GM12872 (cell line): ENCODE results near the gene NFAM1.
A peak's percentile ranks its signal among the peaks of the same experiment; 100 is the strongest.

ENCODE experiments used
- TF ChIP-seq, protein P1 (sequence below): IDR thresholded peaks from 3 replicates; pipeline ENCODE4 v1.5.1; 2011; ENCODE audit warnings: low read depth, mild to moderate bottlenecking, low read length, moderate library complexity; ENCODE audit not compliant: insufficient read depth

Gene NFAM1

DNA sequence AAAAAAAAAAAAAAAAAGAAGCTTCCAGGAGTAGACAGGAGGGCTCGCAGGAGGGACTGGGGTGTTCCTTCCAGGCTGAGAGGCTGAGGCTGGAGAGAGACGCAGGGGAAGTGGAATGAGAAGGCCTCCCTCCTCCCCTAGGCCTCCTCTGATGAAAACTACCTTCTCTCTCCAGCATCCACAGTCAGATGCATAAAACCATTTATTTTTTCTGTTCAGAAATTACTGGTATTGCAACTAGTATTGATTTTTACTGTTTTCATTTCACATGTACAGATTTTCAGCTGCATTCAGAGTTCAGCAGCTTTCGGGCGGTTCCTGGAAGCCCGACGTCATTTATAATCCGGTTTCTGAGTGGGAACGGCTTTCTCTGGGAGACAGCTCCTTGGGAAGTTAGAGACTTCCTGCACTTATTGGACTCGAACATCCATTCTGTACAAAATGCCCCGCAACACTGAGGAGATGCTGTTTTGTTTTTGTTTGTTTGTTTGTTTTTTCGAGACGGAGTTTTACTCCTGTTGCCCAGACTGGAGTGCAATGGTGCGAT, 6.9 kb upstream of the NFAM1 start:
- TF ChIP-seq, protein P1, sequence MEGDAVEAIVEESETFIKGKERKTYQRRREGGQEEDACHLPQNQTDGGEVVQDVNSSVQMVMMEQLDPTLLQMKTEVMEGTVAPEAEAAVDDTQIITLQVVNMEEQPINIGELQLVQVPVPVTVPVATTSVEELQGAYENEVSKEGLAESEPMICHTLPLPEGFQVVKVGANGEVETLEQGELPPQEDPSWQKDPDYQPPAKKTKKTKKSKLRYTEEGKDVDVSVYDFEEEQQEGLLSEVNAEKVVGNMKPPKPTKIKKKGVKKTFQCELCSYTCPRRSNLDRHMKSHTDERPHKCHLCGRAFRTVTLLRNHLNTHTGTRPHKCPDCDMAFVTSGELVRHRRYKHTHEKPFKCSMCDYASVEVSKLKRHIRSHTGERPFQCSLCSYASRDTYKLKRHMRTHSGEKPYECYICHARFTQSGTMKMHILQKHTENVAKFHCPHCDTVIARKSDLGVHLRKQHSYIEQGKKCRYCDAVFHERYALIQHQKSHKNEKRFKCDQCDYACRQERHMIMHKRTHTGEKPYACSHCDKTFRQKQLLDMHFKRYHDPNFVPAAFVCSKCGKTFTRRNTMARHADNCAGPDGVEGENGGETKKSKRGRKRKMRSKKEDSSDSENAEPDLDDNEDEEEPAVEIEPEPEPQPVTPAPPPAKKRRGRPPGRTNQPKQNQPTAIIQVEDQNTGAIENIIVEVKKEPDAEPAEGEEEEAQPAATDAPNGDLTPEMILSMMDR: no peak

- TF ChIP-seq, protein P1: no peak
Observed at GRCh38 chr22:42438293-42438650, 6.1 kb upstream of the NFAM1 start.

- TF ChIP-seq, protein P1: peak; percentile 97
Observed at GRCh38 chr22:42437488-42438292, 5.5 kb upstream of the NFAM1 start.

- TF ChIP-seq, protein P1: no peak
Observed at GRCh38 chr22:42436404-42436803, 4.2 kb upstream of the NFAM1 start.

GRCh38 chr22:42434748-42435425, 2.7 kb upstream of the NFAM1 start:
- TF ChIP-seq, protein P1: no peak

GRCh38 chr22:42433754-42434682, 1.8 kb upstream of the NFAM1 start:
- TF ChIP-seq, protein P1: no peak
